Suppressor macrophage treated with lipopolysaccharide for 1 hour (primary cell): Measurements from ENCODE around the gene ASIC1.
"Not testable (repeated sequence)": the region's sequence is repeated elsewhere in the genome, so short reads cannot be mapped to it uniquely, and the experiment has no call there.

Source experiments
- DNase-seq, 3 donors: peaks; one replicate each; pipeline ENCODE4 v3.0.0-alpha.2; 2020 to 2022

The ASIC1 gene

DNA sequence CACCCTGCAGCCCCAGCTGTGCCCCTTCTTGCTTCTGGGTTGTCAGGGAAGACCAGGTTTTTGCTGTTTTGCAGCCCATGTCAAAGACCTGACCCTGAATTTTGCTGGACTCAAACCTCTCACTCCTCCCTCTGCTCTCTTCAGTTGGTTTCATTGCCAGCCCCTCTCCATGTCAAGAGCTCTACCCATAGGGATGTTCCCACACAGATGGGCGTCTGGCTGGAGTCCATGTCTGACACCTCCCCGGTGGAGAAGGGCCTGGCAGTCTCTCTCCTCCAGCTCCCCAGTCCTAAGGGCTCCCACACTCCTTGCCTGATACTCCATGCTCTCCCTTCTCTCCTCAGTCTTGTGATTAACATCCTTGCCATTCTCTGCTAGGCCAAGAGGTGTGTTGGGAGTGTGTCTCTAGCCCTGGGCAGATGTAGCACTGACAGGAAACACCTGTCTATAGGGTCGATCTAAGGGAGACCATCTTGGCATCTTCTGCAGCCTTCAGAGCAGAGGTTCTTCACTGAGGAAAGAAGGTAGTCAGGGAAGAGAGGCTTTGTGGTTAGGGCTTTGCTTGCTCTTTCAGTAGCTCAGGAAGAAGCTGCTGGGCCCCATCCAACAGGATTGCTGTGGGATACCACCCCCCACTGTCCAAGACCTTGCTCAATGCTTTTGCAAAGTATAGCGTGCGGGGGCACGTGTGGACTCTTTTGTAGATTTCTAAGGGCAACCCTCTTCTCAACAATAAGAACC lies 4.7 kb downstream of the ASIC1 start:
- no peak for DNase-seq

DNA sequence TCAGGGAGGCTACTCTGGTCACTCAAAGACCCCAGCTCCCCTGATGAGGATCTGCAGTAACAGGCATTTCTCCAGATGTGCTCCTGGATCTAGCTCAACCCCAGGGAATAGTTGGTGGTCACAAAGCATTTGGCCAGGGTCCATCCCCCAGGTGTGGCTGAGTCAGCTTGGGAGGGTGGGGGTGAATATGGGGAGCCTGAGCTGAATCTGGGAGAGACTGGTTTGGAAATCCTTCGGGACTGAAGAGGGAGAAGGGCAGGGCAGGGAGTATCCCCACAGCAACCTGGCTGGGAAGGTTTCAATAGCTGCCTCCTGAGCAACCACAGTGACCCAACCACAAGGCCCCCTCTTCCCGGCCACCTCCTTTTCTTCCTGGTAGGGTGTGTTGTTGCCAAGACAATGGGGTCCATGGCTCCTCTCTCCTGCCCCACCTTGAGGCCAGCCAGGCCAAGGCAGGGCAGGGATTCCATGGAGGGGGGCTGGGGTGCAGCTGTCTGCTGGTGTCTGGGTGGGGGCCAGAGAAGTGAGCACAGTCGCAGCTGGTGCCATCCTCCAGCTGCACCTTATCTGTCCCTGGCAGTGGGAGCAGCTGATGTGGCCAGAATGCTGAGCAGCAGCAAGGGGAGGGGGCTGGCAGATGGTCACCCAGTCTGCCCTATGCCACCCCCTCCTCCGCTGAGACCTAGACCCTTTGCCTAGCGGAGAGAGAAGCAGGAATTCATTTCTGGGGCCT lies 5.5 kb downstream of the ASIC1 start:
- no peak for DNase-seq

DNA sequence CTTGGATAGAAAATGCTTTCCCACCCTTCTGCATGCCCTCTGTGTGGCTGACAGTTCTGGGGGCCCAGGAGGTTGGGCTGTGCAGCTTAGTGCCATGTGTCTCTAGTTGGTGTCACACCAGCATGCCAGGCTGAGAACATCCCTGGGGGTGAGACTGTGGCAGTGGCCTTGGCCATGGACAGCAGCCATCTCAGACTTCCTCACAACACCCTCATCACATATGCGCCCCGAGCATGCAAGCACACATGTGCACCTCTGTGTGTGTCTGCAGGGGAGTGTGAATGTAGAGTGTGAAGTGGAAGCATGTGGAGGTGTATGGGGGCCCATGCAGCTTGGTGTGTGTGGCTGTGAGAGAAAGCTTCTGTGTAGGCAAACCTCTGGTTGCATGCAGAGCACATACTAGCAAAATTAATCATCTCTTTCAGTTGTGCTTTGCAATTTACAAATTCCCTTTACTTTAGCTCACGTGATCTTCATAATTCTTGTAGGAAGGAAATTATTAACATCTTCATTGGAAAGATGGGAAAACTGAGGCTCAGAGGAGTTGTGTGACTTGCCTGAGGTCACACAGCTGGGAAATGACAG lies 8.4 kb downstream of the ASIC1 start:
- no peak for DNase-seq

DNA sequence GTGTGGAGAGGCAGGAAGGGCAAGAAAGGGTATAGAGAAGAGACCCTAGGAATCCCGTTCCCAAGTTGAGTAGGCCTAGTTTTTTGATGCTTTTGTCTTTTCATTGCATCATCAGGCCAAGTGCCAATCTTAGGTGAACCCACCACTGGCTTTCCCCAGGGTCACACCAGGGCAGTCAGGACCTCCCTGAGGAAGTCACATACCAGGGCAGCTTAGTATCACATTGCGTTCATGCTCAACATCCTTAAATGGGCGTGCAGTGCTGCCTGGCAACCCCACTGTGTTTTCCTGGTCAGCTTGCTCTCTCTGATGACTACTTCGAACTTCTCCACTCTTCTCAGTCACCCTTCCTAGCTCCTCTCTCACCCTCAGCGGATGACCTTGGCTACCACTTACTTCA lies 9.0 kb downstream of the ASIC1 start:
- DNase-seq, result peak; percentile 76 to 89 (median 80)

DNA sequence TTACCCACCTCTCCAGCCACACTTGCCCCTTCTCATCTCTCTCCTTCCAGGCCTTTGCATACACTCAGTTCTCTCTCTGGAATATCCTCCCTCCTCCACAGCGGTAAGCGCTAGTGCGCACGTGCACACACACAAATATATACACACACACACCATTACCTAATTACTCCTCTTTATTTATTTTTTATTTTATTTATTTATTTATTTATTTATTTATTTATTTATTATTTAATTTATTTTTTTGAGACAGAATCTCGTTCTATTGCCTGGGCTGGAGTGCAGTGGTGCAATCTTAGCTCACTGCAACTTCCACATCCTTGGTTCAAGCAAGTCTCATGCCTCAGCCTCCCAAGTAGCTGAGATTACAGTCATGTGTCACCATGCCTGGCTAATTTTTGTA lies 11.7 kb downstream of the ASIC1 start:
- DNase-seq, result no peak

DNA sequence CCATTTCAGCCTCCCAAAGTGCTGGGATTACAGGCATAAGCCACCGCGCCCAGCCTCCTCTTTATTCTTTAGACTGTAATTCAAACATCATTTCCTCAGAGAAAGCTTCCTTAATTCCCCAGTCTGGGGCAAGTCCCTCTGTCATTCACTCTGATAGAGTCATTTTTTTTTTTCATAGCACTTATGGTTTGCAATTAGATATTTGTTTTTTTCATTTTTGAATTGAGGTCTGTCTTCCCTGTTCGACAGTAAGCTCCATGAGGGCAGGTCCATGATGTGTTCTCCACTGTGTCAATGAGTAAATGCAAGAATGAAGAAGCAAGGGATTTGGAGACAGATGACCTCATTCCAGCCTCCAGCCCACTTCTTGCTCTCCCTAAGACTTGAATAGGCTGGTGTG lies 12.1 kb downstream of the ASIC1 start:
- DNase-seq, result peak; percentile 52 to 61 (median 60)

DNA sequence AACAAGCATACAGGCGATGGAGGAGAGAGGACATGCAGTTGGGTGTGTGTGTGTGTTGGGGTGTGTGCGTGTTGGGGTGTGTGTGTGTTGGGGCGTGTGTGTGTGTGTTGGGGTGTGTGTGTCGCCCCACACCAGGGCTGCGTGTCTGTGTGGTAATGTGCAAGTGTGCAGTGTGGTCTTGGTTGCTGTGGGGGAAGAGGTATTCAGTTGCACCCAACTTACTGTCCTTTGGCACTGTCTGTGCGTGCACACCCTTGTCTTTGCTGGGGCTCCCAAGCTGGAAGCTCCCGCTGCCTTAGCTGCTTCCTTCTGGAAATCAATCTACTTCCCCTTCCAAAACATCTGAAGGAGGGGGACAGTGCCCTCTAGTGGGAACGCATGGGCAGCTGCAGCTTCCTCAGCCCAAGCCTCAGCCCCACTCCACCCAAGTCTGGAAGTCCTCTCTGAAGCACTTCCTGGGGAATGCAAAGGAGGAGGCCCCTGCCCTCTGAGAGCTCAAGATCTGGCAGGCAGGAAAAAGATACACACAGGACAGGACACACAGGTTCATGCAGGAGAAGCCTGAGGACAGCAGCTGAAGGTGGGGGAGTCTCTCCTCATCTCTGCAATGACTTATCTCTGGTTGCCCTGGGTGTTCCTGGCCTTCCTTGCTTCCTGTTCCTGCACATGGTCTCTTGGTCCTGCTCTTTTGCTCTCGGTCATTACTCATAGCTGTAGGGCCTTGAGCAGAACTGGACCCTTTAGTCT lies 13.1 kb downstream of the ASIC1 start:
- peak; percentile 84 to 92 (median 91) for DNase-seq

DNA sequence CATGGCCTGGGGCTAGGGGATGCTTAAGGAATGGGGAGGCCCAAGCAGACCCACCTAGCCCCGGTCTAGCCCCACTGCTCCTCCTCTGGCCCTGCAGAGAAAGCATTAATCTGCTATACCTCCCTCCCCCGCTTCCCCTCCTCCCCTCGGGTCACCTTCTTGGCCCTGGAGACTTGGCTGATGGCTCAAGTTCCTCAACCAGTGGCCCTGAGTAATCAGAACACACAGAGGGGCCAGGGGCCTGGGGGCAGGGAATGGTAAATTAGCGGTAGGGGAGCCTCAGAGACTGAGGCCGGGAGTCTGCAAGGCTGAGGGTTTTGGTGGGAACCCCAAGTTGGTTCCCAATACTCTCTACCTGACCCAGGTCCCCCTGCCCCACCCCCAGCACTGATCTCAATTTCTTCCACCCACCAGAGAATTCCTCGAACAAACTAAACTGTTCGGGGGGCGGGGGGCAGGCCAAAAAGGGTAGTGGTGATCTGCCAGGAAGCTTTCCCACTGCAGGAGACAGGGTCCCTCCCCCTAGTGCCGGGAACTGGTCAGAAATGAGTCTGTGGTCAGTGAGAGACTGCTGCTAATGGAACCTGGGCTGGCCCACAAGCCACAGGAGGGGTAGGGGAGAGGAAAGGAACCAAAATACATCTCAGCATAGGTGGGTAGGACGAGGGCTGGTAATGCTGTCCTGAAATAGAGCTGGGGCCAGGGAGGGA lies 15.0 kb downstream of the ASIC1 start:
- DNase-seq, result no peak

DNA sequence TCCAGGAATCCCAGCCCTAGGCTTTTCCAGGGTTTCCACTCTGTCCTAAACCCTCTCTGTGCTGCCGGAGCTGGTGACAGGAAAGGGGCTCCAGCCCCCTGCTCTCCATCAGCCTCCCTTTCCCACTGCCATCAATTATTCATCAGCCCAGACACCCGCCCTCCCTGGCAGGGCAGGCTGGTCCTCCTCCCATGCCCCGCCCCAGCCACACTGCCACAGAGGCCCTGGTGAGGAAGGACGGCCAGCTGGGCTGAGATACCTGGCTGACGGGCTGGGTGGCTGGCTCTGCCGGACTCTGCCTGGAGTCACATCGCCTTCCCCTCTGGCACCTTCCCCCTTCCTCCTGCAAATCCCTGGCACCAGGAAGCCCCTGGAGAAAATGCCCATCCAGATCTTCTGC lies 15.8 kb downstream of the ASIC1 start:
- no peak for DNase-seq

DNA sequence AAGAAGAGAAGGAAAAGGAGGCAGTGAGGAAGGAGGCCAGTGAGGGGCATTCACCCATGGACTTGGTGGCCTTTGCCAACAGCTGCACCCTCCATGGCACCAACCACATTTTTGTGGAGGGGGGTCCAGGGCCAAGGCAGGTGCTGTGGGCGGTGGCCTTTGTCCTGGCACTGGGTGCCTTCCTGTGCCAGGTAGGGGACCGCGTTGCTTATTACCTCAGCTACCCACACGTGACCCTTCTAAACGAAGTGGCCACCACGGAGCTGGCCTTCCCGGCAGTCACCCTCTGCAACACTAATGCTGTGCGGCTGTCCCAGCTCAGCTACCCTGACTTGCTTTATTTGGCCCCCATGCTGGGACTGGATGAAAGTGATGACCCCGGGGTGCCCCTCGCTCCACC lies 16.3 kb downstream of the ASIC1 start:
- no peak for DNase-seq

DNA sequence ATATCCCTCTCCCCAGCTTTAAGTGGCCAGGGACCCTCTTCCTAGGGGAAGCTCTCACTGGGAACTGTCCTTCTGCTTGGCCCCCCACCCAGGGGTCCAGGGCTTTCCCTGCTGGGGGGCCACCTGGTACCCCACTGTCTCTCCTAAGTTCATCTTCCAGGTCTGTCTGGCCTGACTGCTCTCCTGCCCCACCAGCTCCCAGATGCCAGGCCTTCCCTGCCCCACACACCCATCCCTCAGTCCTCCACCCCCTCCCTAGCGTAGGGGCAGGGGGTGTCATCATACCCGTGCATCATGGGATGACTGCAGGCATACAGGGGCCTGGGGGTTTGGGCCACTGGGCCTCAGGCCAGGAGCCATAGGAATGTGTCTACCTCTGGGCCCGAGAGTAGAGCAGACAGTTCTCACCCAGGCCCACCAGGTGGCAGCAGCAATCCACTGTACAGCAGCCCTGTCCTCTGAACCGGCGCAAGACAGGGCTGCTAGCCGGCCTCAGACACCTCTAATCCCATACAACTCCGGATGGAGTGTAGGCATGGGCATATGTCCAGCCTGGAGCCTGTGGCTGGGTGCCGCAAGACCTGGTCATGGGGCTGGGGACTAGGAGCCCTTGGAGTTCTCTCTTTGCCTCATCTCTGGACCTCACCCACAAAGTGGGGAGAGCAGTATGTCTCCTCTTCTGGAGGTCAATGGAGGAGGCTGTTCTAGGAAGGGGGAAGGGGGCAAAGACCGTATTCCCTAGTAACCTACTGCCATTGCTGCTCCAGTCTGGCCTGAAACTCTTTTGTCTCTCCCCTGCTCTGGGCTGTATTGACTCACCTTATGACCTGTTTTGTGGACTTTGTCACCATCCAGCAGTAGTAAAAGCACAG lies 17.8 kb downstream of the ASIC1 start:
- DNase-seq, result peak; percentile 83 to 90 (median 90)

DNA sequence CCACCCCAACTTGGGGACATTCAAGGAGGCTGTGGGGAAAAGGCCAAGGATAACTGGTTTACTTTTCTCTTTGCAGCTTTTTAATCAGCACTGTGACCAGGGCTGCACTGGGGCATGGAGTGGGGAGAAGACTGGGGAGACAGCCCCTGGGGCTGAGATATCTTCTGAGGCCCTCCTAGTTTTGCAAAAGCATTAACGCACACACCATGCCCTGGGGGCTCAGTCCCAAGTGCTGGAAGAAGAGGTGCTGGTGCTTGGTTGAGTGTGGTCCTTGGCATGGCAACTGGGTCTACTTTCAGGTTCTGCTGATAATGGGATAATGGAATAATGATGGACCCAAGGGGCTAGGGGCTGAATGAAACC lies 18.4 kb downstream of the ASIC1 start:
- DNase-seq, result no peak

DNA sequence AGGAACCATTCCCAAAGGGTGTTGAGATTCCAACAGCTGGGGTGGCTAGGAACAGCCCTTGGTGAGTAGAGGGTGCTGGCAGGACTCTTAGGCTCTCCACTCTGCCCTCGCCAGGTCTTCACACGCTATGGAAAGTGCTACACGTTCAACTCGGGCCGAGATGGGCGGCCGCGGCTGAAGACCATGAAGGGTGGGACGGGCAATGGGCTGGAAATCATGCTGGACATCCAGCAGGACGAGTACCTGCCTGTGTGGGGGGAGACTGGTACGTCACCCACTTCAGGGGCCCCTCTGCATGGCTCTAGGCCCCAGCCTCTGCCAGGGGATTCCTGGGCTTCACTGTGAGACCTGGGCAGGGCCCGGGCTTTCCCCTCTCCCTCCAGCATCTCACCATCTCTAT lies 19.7 kb downstream of the ASIC1 start:
- DNase-seq, result no peak

DNA sequence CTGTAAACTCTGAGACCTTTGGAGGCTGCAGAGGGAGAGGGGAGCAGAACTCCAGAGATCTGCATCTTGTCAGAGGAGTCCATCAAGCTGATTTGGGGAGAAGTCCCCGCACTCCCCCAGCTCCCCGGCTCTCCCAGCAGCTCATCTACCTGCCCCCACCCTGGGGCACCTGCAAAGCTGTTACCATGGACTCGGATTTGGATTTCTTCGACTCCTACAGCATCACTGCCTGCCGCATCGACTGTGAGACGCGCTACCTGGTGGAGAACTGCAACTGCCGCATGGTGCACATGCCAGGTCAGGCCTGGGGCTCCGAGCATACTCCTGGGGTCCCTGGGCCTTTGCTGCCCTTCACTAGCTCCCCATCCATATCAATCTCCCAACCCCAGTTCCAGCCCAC lies 20.9 kb downstream of the ASIC1 start:
- DNase-seq, result no peak

DNA sequence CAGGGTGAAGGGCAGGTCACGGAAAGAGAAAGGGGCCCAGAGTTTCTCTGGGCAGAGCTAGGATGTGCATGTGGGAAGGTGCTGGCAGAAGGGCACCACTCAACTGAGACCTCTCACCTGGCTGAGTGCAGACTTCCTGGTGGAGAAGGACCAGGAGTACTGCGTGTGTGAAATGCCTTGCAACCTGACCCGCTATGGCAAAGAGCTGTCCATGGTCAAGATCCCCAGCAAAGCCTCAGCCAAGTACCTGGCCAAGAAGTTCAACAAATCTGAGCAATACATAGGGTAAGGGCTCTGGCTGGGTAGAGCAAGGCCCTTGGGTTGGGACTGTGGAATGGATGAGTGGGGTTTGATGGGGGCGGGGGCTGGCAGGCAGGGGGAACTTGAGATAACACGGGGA lies 22.4 kb downstream of the ASIC1 start:
- DNase-seq, result no peak

DNA sequence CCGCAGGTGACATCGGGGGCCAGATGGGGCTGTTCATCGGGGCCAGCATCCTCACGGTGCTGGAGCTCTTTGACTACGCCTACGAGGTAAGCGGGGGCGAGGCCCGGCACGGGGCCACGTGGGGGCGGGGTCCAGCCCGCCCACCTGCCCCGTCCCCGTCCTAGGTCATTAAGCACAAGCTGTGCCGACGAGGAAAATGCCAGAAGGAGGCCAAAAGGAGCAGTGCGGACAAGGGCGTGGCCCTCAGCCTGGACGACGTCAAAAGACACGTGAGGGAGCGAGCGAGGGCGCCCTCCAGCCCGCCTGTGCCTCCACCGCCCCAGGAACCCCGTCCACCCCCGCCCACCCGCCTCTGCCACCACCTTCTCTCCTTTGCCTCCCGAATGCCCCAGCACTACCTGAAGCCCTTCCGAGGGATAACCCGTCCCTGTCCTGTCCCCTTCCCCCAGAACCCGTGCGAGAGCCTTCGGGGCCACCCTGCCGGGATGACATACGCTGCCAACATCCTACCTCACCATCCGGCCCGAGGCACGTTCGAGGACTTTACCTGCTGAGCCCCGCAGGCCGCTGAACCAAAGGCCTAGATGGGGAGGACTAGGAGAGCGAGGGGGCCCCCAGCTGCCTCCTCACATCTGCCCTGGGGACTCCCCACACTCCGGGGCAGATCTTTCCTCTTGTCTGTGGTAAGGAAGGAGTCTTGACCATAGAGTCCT lies 23.9 kb downstream of the ASIC1 start:
- no peak for DNase-seq

DNA sequence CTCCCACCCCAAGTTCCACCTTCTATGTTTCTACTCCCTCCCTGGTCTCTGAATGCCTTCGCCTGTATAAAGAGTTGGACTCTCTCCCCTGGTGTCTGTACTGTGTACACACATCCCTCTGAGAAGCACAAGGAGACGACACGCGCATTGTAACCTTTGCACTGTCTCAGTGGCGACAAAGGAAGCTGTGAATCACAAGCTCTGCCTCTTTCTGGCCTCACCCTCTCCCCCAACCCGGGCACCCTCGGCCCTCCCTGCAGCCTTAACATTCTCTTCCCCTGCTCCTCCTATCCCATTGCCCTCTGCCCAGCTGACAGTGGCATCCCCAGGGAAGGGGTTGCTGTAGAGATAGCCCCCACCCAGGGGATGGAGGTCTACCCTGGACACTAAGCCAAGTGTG lies 25.2 kb downstream of the ASIC1 start:
- DNase-seq, result no peak

DNA sequence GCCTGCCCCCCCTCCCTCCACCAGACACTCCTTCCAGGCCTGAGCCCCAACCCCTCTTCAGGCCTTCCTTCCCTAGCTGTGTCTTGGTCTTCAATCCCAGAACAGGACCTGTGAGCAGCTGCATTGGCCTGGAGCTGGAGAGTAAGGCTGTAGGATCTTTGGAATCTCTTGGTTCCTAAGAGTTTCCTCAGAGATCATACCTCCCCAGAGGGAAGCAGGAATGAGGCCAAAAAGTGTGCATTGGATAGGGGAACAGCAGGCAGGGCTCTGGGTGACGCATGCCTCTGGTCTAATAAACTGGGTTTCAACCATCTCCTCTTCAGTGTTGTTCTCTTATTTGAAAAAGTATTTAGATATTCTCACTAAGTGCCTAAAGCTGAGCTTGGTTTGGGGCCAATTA lies 25.9 kb downstream of the ASIC1 start:
- DNase-seq, result no peak

DNA sequence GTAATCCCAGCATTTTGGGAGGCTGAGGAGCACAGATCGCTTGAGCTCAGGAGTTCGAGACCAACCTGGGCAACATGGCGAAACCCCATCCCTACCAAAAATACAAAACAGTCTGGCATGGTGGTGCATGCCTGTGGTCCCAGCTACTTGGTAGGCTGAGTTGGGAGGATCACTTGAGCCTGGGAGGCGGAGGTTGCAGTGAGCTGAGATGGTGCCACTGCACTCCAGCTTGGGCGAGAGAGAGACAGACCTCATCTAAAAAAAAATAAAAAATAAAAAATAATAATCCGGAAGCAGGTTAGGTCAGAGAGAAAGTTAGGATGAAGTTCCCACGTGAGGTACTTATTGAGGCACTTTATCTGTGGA lies 27.0 kb downstream of the ASIC1 start:
- DNase-seq, result not testable (repeated sequence)

DNA sequence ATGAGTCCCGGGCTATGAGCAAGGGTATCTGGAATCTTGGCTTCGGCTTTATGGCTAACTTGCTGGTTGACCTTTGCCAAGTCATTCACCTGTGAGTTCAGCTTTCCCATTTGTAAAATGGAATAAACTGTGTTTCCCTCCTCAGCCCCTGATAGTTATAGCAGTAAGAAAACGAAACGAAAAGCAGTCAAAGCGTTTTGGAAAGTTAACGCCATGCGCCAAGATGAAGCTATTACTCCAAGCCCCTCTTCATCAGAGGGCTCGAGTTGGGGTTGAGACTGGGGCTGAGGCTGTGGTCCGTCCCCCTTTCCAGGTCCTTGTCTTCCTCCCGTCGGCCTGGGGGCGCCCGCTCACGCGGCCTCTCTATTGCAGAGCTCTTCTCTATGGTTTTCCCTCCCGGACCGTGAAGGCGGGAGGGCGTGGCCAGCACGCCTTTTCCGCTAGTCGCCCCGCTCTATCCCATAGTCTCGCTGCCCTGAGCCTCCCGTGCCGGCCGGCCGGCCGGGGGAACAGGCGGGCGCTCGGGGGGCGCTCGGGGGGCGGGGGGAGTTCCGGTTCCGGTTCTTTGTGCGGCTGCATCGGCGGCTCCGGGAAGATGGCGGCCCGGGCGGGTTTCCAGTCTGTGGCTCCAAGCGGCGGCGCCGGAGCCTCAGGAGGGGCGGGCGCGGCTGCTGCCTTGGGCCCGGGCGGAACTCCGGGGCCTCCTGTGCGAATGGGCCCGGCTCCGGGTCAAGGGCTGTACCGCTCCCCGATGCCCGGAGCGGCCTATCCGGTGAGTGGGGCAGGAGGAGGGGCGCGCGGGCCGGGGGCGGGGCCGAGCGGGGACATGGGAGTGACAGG lies 27.6 kb downstream of the ASIC1 start, which contains the start of gene SMARCD1:
Gene SMARCD1, plus strand, starts transcription at position 568 of the 840 bp plus-strand sequence. Its CDS starts 28 bp downstream, at position 596.
- peak; percentile 88 to 95 (median 92) for DNase-seq
